Heart left ventricle (tissue), 13 donors: ENCODE data around the gene GRIN2C.

Experiments
- POLR2A ChIP-seq, 2 donors: fragments of 450-650 bp; IDR thresholded peaks; one replicate each; pipeline ENCODE4 v1.6.1; 2017; ENCODE audit warnings: antibody characterized with exemption in 2 of 2, mild to moderate bottlenecking in 2 of 2, moderate library complexity in 2 of 2
- TF ChIP-seq, protein P1 (sequence below), 12 donors: fragments of 200-600 bp; sonication (generic) in 4 of 12; IDR thresholded peaks; one replicate each; pipeline versions ENCODE4 v1.5.0 to v1.8.0; 2018 to 2022; ENCODE audit warnings: antibody characterized with exemption in 12 of 12, mild to moderate bottlenecking in 5 of 12
- donor health status: ischemic (EF 13 %, LVEDD 7.1; RV severe dilation, severe dysfunction).
- donor health status: DM: no; HTN: yes; CAD: no.
- donor health status: DM: no; HTN: no; CAD: no.
- donor health status: ischemic (EF 25% LVEDD 6.9; RV normal size, moderate dysfunction).
- donor health status: ischemic (EF 25% LVEDD 5.7; RV mildly dilated, moderate dysfunction).
- donor health status: ischemic (EF 35%, LVEDD 5.7; RV mildly dilated, moderate dysfunction).
- donor health status: nonischemic (EF 11% LVEDD 7.7; RV severe dilation, severe dysfunction).
- donor health status: DM: yes; HTN: yes; CAD: no.
- donor health status: PGD.
- donor health status: ischemic (EF 29% LVEDD 5.4; RV normal size, mild dysfunction).
- donor health status: nonischemic (EF 23%, LVEDD 6.1; RV moderate dilation, normal function).

DNA sequence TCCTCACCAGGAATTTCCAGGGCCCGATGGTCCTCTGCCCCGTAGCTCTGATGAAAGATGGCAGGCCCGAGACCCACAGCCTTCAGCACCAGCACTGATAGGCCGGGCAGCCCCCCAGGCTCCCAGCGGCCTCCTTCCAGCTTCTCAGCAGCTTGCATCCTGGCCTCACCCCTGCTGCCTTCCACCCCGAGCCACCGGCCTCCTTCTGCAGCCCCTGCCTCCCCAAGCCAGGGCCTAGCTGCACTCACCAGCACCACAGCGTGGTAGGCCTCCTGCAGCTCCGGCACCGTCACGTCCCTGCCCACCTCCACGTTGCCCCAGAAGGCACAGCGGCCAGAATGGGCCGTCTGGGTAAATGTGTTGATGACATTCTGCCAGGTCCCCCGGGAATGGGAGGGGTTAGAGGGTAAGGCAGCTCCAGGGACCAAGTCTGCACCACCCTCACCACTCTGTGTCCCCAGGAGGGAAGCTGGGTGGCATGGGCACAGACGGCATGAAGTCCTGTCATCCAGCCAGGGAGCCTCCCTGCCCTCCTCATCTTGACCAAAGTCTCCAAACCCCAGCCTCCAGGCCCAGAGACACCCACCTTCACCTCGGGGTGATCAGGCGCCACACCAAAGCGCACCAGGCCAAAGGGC, 6.6 kb upstream of the GRIN2C start:
- TF ChIP-seq, protein P1, sequence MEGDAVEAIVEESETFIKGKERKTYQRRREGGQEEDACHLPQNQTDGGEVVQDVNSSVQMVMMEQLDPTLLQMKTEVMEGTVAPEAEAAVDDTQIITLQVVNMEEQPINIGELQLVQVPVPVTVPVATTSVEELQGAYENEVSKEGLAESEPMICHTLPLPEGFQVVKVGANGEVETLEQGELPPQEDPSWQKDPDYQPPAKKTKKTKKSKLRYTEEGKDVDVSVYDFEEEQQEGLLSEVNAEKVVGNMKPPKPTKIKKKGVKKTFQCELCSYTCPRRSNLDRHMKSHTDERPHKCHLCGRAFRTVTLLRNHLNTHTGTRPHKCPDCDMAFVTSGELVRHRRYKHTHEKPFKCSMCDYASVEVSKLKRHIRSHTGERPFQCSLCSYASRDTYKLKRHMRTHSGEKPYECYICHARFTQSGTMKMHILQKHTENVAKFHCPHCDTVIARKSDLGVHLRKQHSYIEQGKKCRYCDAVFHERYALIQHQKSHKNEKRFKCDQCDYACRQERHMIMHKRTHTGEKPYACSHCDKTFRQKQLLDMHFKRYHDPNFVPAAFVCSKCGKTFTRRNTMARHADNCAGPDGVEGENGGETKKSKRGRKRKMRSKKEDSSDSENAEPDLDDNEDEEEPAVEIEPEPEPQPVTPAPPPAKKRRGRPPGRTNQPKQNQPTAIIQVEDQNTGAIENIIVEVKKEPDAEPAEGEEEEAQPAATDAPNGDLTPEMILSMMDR (IDR thresholded peaks at IDR 0.05): no peak
- TF ChIP-seq POLR2A (IDR thresholded peaks at IDR 0.05): no peak
